Measurements from ENCODE around the gene MYO1D. TPM values are rescaled to one million over a fixed set of nuclear protein-coding genes. Genes with fewer than 3 reads are reported as not detected.

MYO1D gene
- total and polyA plus RNA-seq, 2 of the 13 experiments (the other 11 are each of a cell fraction or from before 2014, with no cell fraction given), result 13.2 to 17.3 TPM

GRCh38 chr17:32827227-32827626, 49.7 kb downstream of the MYO1D start:
- Histone ChIP-seq H4K20me1 (ENCODE audit: insufficient read depth, low read length) (no peaks in the 10 kb centered on the region), H3K79me2 (ENCODE audit: insufficient read depth, low read length) (no peaks in the 10 kb centered on the region), H3K4me3 (replicated peaks in 1 of 3; ENCODE audit: insufficient read depth in 1 of 3, low read depth in 2 of 3, low read length in 3 of 3) (no peak overlapping the region), H3K4me1 (ENCODE audit: insufficient read depth, low read length) (peaks cover 32% of the 10 kb centered on the region), H3K4me2 (ENCODE audit: low read depth, low read length) (no peak overlapping the region), H3K27me3 (ENCODE audit: control insufficient read depth in 1 of 2, insufficient read depth in 2 of 2, low read length in 2 of 2) (no peaks in the 10 kb centered on the region), H3K9me3 (ENCODE audit: low read length) (no peaks in the 10 kb centered on the region), H2AFZ (ENCODE audit: low read length) (no peak overlapping the region), H3K36me3 (replicated peaks in 1 of 2; ENCODE audit: control insufficient read depth in 1 of 2, insufficient read depth in 2 of 2, low read length in 2 of 2) (no peaks in the 10 kb centered on the region), H3K9ac (ENCODE audit: insufficient read depth, low read depth, low read length) (no peak overlapping the region), H3K27ac (ENCODE audit: extremely low read length, insufficient read depth, low read length) (peak overlapping the region; percentile 53)
- ChIA-PET CTCF (ENCODE audit: low intra/inter-chr PET ratio, low total read pairs) (no interaction called here), POLR2A (no interaction called here)
- intact Hi-C loops (cut with micrococcal nuclease; ENCODE audit: unreplicated experiment), result no loop called here
- DNase-seq (ENCODE audit: low spot score) (no peak), FAIRE-seq (no peak), ATAC-seq (no peak)
- BruUV-seq (replicated peaks), result no TSS peak
- in situ Hi-C loops (cut with HindIII; ENCODE audit: extremely low pct_ligation_motif_present, low pct_unique_long_range_greater_than_20kb), result no loop called here
- TF ChIP-seq MED13 (CRISPR knock-in tag; IDR thresholded peaks at IDR 0.05), result no peak
- no peak for TF ChIP-seq ISX (CRISPR knock-in tag; conservative IDR thresholded peaks at IDR 0.05)
- no peak for TF ChIP-seq SP140L (CRISPR knock-in tag; IDR thresholded peaks at IDR 0.05; ENCODE audit: borderline replicate concordance)

- POLR2A ChIA-PET, result no interaction called here
- Histone ChIP-seq H3K36me3 (replicated peaks in 1 of 2; ENCODE audit: control insufficient read depth in 1 of 2, insufficient read depth in 2 of 2, low read length in 2 of 2) (no peaks in the 10 kb centered on the region), H4K20me1 (ENCODE audit: insufficient read depth, low read length) (no peaks in the 10 kb centered on the region), H3K9ac (ENCODE audit: insufficient read depth, low read depth, low read length) (no peak overlapping the region), H3K4me2 (ENCODE audit: low read depth, low read length) (no peak overlapping the region), H3K4me1 (ENCODE audit: insufficient read depth, low read length) (peaks cover 25% of the 10 kb centered on the region), H3K27me3 (ENCODE audit: control insufficient read depth in 1 of 2, insufficient read depth in 2 of 2, low read length in 2 of 2) (no peaks in the 10 kb centered on the region), H2AFZ (ENCODE audit: low read length) (no peak overlapping the region), H3K9me3 (ENCODE audit: low read length) (no peaks in the 10 kb centered on the region), H3K4me3 (replicated peaks in 1 of 3; ENCODE audit: insufficient read depth in 1 of 3, low read depth in 2 of 3, low read length in 3 of 3) (no peak overlapping the region), H3K79me2 (ENCODE audit: insufficient read depth, low read length) (no peaks in the 10 kb centered on the region), H3K27ac (ENCODE audit: extremely low read length, insufficient read depth, low read length) (no peak overlapping the region)
- TF ChIP-seq POLR2G (IDR thresholded peaks at IDR 0.05; ENCODE audit: low read depth, low read length) (no peak), ZNF451 (CRISPR knock-in tag; IDR thresholded peaks at IDR 0.05) (no peak), HNRNPK (IDR thresholded peaks at IDR 0.05; ENCODE audit: low read depth, low read length, poor library complexity, severe bottlenecking) (no peak), IKZF5 (CRISPR knock-in tag; IDR thresholded peaks at IDR 0.05) (no peak), ZMYM4 (CRISPR knock-in tag; IDR thresholded peaks at IDR 0.05) (no peak), ZNF879 (CRISPR knock-in tag; IDR thresholded peaks at IDR 0.05) (no peak), CCDC6 (CRISPR knock-in tag; IDR thresholded peaks at IDR 0.05) (no peak)
- BruUV-seq (replicated peaks), result no TSS peak
- CTCF ChIA-PET (ENCODE audit: low intra/inter-chr PET ratio, low total read pairs), result no interaction called here
- in situ Hi-C loops (cut with HindIII; ENCODE audit: extremely low pct_ligation_motif_present, low pct_unique_long_range_greater_than_20kb), result no loop called here
- ATAC-seq (no peak), FAIRE-seq (no peak), DNase-seq (ENCODE audit: low spot score) (no peak)
- intact Hi-C loops (cut with micrococcal nuclease; ENCODE audit: unreplicated experiment), result no loop called here
Observed at GRCh38 chr17:32826076-32826475, 50.8 kb downstream of the MYO1D start.

All from HepG2 (cell line).